GM08714 (cell line): ENCODE measurements around the gene LENG8.

Experiments
- H3K4me3 ChIP-seq: fragments of 200-500 bp; sonication (Bioruptor generic); 2 replicates; pipeline ENCODE4 v1.5.1; 2014; ENCODE audit warnings: mild to moderate bottlenecking, low read length, inconsistent platforms
- ZNF274 ChIP-seq: IDR thresholded peaks from 2 replicates; pipeline ENCODE4 v1.6.1; 2012; ENCODE audit warnings: mild to moderate bottlenecking, low read depth, low read length

Gene LENG8

DNA sequence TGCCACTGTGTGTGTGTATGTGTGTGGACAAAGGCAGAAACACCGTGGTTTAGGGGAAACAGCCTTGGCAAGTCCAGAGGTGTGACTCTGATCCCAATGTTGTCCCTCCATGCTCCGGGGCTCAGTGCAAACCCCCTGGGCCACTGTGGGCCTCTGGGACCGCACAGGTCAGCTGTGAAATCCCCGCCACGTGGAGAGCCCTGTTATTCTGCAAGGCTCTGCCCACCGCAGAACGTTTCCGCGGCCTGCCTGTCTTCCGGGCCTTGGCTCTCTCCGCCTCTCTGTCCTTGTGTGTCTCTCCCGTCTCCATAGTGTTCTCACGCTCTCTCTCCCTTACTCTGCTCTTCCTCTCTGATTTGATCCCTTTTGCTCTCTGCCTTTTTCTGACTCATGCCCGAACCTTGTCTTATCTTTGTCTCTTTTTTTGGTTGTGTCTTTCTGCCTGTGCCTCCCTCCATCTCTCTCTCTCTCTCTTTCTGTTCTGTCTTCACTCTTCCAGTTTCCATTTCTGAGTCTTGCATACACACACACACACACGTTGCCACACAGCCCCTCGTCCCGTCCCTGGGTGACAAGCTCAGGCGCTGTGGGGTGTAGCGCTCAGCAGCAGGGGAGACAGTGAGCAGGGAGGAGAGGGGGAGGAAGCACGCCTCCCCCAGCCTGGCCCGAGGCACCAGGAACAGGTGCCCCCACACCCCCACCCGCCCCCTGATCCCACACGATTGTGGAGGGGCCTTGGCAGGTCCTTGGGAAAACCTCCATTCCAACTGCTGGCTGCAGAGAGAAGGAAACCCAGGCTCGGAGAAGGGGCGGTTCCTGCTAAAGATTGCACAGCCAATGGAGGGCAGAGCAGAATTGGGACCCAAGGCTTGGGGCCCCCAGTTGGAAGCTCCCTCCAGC, 30.7 kb upstream of the LENG8 start:
- TF ChIP-seq ZNF274: no peak
- H3K4me3 ChIP-seq: no peak overlapping the region; the same call in 1 of the 2 replicates

DNA sequence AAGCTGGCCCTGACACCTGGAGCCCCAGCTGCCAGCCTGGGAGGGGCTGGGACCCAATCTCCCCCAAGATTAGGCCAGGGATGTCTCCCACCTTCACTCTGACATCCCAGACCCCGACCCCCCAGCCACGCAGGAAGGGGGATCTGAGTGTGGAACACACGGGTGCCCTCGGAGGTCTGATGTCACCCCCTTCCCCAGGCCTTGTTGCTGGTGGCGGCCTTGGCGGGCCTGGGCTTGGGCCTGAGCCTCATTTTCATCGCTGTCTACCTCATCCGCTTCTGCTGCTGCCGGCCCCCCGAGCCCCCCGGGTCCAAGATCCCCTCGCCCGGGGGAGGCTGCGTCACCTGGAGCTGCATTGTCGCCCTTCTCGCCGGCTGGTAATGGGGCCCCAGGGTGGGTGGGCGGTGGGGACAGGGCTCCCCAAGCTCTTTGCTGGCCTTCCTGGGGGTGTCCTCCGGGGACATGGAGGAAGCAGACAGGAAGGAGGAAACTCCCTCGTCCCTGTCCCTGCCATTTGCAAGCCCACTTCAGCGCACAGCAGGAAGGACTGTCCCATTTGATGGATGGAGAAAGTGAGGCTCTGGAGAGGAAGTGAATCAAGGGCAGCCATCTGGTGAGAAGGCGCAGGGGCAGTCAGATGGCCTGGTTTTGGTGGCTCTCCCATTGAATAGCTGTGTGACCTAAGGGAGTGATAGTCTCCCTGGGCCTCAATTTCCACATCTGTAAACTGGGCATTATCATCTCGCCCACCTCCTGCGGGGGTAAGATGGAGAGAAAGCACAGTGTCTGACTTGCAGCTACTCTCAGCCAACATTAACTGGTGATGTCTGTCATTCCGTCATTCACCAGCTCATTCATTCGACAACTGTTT, 29.8 kb upstream of the LENG8 start:
- TF ChIP-seq ZNF274: no peak
- no peak overlapping the region for H3K4me3 ChIP-seq

DNA sequence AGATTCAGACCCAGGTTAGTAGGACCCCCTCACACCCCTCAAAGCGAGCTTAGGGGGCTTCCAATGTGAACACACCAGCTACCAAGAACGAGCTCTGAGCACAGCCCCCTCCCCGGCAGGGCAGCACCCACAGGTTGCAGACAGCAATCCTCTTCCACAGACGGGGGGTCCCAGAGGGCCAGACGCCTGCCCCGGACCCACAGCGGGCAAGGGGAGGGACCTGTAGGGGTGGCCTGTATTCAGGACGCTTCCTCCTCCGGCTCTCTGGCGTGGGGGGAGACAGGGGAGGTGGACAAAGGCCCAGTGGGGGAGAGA, 29.0 kb upstream of the LENG8 start:
- TF ChIP-seq ZNF274: no peak
- no peak overlapping the region for H3K4me3 ChIP-seq

DNA sequence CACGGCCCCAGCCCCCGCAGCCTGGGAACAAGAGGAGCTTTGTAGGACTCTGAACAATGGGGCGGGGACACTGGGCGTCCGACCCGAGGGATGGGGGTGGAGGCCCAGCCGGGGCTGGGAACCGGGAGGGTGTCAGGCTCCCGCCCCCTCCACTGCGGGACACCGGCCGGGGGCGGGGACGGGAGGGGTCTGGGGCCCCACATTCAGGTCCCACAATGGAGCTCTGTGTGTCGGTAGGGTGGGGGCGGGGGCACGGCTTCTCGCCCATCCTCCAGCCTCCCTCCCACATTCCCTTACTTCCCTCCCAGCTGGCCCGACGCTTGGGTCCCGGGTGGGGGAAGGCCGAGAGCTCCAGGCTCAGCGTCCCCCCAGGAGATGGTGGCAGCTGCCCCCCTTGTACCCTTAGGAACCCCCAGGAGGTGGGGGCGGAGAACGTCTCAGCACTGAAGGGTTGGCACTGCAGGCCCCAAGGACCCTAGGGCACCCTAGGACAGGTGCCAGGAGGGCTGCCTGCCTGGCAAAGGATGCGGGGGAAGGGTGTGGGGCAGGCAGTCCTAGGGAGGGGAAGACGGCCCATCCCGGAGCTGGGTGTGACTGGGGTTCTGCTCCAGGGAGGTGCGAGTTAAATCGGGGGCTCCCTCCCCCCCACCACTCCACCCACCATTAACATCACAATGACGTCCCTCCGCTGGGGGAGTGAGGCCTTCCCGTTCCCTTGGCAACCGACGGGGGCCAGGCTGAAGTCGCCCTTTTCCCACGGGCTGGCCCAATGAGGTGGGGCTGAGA, 28.4 kb upstream of the LENG8 start:
- H3K4me3 ChIP-seq: no peak overlapping the region
- no peak for TF ChIP-seq ZNF274

DNA sequence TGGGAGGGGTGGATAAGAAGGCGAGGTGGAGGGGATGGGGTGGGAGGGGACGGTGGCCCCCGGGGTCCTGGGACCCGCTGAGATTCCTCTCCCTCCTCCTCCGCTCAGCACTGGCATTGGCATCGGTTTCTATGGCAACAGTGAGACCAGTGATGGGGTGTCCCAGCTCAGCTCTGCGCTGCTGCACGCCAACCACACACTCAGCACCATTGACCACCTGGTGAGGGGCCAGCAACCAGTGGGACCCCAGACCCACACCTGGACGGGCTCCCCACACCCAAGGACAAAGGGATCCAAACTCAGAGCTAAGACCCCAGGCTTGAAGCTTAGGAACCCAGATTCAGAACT, 27.9 kb upstream of the LENG8 start:
- TF ChIP-seq ZNF274: no peak
- no peak overlapping the region for H3K4me3 ChIP-seq

DNA sequence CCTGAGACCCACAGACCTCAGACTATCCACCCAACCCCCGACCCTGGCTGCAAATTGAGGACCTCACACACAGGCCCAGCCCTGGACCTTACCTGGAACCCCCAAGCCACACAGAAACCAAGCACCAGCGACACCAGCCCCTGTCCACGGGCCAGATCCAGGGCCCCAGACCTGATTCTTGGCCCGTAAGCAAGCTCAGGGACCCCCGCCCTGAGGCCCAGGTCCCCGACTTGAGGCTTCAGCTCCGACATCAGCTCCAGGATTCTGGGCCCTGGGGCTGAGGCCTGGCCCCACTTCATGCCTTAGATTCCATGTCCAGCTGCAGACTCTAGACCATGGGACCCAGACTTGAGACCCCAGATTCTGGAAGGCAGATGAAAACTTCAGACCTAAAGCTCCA, 27.5 kb upstream of the LENG8 start:
- no peak for TF ChIP-seq ZNF274
- no peak overlapping the region for H3K4me3 ChIP-seq

DNA sequence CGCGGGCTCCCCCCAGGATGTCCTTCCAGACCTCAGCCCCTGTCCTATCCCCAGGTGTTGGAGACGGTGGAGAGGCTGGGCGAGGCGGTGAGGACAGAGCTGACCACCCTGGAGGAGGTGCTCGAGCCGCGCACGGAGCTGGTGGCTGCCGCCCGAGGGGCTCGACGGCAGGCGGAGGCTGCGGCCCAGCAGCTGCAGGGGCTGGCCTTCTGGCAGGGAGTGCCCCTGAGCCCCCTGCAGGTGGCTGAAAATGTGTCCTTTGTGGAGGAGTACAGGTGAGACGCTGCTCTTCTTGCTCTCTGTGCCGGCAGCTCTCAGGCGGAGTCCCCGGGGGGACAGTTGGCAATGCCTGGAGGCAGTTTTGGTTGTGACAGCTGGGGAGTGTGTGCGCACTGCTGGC, 26.9 kb upstream of the LENG8 start:
- TF ChIP-seq ZNF274: no peak
- no peak overlapping the region for H3K4me3 ChIP-seq

DNA sequence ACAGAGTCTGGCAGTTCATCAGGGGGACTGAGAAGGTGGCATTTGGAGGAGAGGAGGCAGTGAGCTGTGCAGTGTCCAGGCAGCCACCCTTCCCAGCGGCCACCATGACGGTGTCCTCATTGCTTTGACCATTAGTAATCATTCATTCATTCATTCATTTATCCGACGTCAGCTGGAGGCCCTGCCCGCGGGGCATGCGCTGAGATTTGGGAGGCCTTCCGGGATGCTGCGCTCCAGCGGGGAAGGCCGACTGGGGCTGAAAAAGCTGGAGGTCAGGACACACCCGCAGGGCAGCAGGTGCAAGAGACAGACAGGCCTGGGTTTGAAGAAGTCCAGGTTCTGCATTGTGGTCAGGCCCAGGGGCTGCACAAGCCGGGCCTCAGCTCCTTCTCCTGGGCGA, 24.8 kb upstream of the LENG8 start:
- no peak overlapping the region for H3K4me3 ChIP-seq
- TF ChIP-seq ZNF274: no peak

DNA sequence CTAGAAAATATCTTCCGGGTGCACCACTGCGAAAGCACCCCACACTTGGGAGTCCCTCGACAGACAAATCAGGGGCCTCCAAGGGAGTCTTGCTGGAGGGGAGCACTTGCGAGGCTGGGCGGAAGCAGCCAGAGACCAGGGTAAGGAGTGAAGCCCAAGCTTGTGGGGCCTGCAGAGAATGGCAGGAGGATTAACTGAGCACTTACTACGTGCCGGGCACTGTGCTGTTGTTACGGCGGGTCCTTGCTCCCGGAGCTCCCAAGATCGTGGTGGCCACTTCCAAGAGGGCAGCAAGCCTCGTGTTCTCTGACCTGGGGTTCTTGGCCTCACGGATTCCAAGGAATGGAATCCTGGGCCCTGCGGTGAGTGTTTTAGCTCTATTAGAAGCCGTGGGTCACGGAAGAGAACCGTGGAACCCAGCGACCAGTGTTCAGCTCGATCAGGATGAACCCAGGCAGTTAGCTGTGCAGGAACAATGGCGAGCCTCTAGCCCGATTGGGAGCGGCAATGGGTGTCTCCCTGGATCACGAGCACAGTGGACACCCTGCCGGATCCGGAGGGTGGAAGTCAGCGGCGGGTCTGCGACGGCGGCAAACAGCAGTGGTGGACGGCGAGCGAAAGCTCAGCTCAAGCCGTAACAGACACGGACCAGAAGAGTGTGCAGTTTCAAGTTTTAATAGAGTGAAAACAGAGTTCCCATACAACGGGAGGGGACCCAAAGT, 24.2 kb upstream of the LENG8 start:
- no peak for TF ChIP-seq ZNF274
- H3K4me3 ChIP-seq: no peak overlapping the region

DNA sequence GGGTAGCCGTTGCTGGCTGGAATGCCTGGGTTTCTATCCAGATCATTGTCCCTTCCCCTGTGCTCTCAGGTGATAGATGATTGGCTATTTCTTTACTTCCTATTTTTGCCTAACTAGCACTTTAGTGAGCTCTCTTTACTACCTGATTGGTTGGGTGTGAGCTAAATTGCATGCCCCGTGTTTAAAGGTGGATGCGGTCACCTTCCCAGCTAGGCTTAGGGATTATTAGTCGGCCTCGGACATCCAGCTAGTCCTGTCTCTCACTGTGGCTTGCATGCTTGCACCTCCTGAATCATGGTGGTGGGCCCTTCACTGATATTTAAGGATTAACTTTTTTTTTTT, 23.6 kb upstream of the LENG8 start:
- no peak overlapping the region for H3K4me3 ChIP-seq
- TF ChIP-seq ZNF274: no peak

DNA sequence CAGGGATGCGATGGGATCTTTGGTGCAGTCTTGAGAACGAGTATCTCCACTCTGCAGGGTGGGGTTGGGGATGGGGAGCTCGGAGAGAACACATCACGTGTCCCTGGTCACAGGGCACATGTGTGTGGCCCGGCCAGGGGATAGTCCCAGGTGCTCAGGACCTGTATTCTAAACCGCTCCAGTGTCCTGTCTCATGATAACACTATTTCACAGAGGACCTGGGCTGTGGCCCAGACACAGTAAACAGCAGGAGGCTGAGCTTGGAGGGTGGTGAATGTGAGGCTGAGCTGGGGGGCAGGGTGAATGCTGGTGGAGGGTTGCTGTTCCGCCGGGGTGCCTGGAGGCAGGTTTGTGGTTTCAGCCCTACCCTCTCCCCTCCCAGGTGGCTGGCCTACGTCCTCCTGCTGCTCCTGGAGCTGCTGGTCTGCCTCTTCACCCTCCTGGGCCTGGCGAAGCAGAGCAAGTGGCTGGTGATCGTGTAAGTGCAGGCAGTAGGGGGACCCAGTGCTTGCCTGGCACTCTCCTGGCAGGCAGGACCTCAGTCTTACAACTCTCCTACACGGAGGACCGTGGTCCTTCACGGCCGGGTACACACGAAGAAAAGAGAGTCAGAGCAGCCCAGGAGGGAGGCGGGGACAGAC, 22.6 kb upstream of the LENG8 start:
- no peak overlapping the region for H3K4me3 ChIP-seq
- no peak for TF ChIP-seq ZNF274

DNA sequence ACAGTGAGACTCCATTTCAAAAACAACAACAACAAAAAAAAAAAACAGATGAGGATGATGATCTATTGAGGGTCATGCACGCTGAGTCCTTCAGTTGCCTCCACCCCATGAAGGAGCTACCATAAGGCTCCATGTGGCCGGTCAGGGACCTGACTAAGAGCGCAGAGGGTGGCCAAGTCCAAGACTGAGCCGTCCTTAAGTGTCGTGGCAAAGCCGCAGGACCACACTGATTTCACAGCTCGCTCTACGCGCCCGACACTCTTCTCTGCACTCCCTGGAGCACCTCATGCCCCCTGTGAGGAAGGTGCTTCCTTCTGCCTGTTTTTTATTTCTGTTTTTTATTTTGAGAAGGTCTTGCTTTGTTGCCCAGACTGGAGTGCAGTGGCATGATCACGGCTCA, 21.4 kb upstream of the LENG8 start:
- H3K4me3 ChIP-seq: no peak overlapping the region
- no peak for TF ChIP-seq ZNF274

DNA sequence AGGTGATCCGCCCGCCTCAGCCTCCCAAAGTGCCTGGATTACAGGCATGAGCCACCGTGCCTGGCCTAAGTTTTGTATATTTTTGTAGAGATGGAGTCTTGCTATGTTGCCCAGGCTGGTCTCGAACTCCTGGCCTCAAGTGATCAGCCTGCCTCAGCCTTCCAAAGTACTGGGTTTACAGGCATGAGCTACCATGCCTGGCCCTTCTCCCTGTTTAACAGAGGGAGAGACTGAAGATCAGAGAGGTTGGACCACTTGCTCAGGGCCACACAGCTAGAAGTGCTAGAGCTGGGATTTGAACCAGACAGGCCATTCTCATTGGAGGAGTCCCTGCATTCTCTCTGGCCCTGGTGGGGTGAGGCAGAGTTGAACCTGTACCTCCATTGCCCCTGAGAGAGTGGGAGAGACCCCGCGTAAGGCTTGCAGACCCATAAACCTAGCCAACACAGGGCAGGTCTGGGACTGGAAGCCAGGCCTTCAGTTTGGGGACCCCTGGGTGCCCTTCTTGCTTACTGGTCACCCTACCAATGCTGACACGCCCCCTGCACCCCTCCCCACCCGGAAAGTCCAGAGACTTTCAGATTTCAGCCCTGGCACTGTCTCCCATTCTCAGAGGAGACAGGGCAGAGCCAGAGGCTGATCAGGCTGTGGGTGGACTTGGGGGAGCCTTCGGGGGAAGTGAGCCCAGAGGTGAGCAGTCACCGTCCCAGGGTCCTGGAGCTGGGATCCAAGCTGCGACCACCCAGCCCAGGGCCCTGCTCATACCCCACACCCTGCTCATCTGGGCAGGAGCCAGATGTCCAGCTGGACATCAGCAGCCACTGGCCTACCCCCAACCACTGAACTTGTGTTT, 20.4 kb upstream of the LENG8 start:
- no peak overlapping the region for H3K4me3 ChIP-seq
- TF ChIP-seq ZNF274: no peak

DNA sequence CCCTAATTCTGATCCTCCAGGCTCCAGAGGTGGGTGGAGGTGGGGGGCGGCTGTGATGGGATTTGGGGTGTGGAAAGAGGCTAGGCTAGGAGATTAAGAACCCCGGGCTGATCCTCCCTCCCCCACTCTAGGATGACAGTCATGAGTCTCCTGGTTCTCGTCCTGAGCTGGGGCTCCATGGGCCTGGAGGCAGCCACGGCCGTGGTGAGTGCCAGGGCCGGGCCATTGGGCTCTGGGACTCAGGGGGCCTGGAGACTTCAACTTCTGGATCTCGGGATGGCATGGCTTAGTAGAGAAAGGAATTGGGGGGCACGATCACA, 19.9 kb upstream of the LENG8 start:
- no peak for TF ChIP-seq ZNF274
- no peak overlapping the region for H3K4me3 ChIP-seq
